ENCODE measurements around the gene KLHL1.

KLHL1 gene

GRCh38 chr13:69660155-69660554 is 448.1 kb downstream of the KLHL1 start:
- no peak for DNase-seq

DNA sequence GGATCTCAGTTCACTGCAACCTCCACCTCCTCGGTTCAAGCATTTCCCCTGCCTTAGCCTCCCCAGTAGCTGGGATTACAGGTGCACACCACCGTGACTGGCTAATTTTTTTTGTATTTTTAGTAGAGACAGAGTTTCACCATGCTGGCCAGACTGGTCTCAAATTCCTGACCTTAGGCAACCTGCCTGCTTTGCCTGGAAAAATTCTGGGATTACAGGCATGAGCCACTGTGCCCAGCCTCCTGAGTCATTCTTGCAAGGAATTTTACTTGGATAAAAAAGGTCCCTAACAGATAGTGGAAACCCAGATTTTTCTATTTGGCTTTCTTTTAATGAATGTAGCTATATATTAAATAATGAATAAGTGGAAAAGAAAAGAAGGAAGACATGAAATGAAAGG is 450.6 kb downstream of the KLHL1 start:
- DNase-seq: no peak

GRCh38 chr13:69654392-69654791 is 453.9 kb downstream of the KLHL1 start:
- no peak for DNase-seq
